Calu3 (cell line): Measurements from ENCODE around the gene SLFN12. TPM values are rescaled to one million over a fixed set of nuclear protein-coding genes. Genes with fewer than 3 reads are reported as not detected.
"Not testable (repeated sequence)": the region's sequence is repeated elsewhere in the genome, so short reads cannot be mapped to it uniquely, and the experiment has no call there.

ENCODE experiments used
- BruUV-seq: library from RNA; stranded (reverse); fragments of 400-500 nt; replicated peaks from 2 replicates; lab custom pipeline; 2021; lab: Mats Ljungman, UMichigan
- CTCF ChIA-PET: fragments of 300-600 bp; sonication (Branson Sonifier 250); formaldehyde crosslinking; loops from one replicate; lab custom pipeline; 2022; ENCODE audit warnings: antibody characterized with exemption; lab: Charles Lee
- DNase-seq: peaks from one replicate; pipeline ENCODE4 v3.0.0; 2022
- H3K27ac Mint-ChIP-seq: one replicate; pipeline ENCODE4 v1.8.0; 2022; ENCODE audit warnings: mixed read lengths; ENCODE audit not compliant: unreplicated experiment
- H3K27me3 Mint-ChIP-seq: one replicate; pipeline ENCODE4 v1.8.0; 2022; ENCODE audit warnings: mixed read lengths; ENCODE audit not compliant: unreplicated experiment
- H3K36me3 Mint-ChIP-seq: one replicate; pipeline ENCODE4 v1.8.0; 2022; ENCODE audit warnings: mild to moderate bottlenecking, moderate library complexity, mixed read lengths; ENCODE audit not compliant: insufficient read depth, unreplicated experiment
- H3K4me1 Mint-ChIP-seq: one replicate; pipeline ENCODE4 v1.8.0; 2022; ENCODE audit warnings: mild to moderate bottlenecking, low read depth, mixed read lengths; ENCODE audit not compliant: unreplicated experiment
- H3K4me3 Mint-ChIP-seq: one replicate; pipeline ENCODE4 v1.8.0; 2022; ENCODE audit warnings: mild to moderate bottlenecking, low read depth, moderate library complexity, mixed read lengths; ENCODE audit not compliant: unreplicated experiment
- H3K9me3 Mint-ChIP-seq: one replicate; pipeline ENCODE4 v1.8.0; 2022; ENCODE audit warnings: low read depth, mixed read lengths; ENCODE audit not compliant: unreplicated experiment
- CTCF ChIP-seq: fragments of 200-600 bp; IDR thresholded peaks from one replicate; pipeline ENCODE4 v1.8.0; 2022; ENCODE audit warnings: antibody characterized with exemption; ENCODE audit not compliant: unreplicated experiment
- intact Hi-C: fragments of 100-400 bp; cut with micrococcal nuclease; formaldehyde crosslinking; loops from one replicate; pipeline ENCODE4 v1.10.0; 2022; ENCODE audit not compliant: unreplicated experiment
- total RNA-seq: library from RNA; stranded (reverse); gene quantifications from 2 replicates; pipeline ENCODE4 v1.2.3, GENCODE V29; 2022

The SLFN12 gene
- total RNA-seq, 1 experiment from 2014 or later, result 0.54 TPM

- intact Hi-C loops, result no loop called here
- Mint-ChIP-seq H3K36me3 (no peaks in the 10 kb centered on the region), H3K27me3 (no peaks in the 10 kb centered on the region), H3K4me3 (no peak overlapping the region), H3K4me1 (no peaks in the 10 kb centered on the region), H3K27ac (no peak overlapping the region), H3K9me3 (no peaks in the 10 kb centered on the region)
- no TSS peak for BruUV-seq
- CTCF ChIA-PET, result interaction anchor here (0.6 kb wide), 1 partner anchor 166 kb away, joined by 8 read pairs; no protein-coding TSS in a partner anchor
- TF ChIP-seq CTCF, result no peak
- no peak for DNase-seq
Observed at GRCh38 chr17:35423761-35424160, 8.5 kb downstream of the SLFN12 start.

- BruUV-seq, H3K4me1 Mint-ChIP-seq, intact Hi-C loops, H3K27me3 Mint-ChIP-seq, DNase-seq, H3K9me3 Mint-ChIP-seq, H3K36me3 Mint-ChIP-seq, H3K4me3 Mint-ChIP-seq, H3K27ac Mint-ChIP-seq: not testable (repeated sequence)
- CTCF ChIA-PET, result interaction anchor here (0.7 kb wide), 1 partner anchor 106 kb away, joined by 4 read pairs; no protein-coding TSS in a partner anchor
Observed at GRCh38 chr17:35421069-35421468, 11.2 kb downstream of the SLFN12 start.

GRCh38 chr17:35416659-35417058 is 15.6 kb downstream of the SLFN12 start:
- intact Hi-C loops, result no loop called here
- CTCF ChIA-PET, result no interaction called here
- Mint-ChIP-seq H3K4me3 (no peak overlapping the region), H3K4me1 (no peaks in the 10 kb centered on the region), H3K9me3 (peaks cover 3% of the 10 kb centered on the region), H3K36me3 (no peaks in the 10 kb centered on the region), H3K27ac (no peak overlapping the region), H3K27me3 (no peaks in the 10 kb centered on the region)
- no peak for DNase-seq
- BruUV-seq, result no TSS peak
- no peak for TF ChIP-seq CTCF

DNA sequence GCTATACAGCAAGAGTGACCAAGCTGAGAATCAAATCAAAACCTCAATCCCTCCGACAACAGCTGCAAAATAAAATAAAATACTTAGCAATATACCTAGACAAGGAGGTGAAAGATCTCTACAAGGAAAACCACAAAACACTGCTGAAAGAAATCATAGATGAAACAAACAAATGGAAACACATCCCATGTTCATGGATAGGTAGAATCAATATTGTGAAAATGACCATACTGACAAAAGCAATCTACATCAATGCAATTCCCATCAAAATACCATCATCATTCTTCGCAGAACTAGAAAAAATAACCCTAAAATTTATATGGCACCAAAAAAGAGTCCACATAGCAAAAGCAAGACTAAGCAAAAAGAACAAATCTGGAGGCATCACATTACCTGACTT is 17.6 kb downstream of the SLFN12 start:
- H3K9me3 Mint-ChIP-seq, H3K4me3 Mint-ChIP-seq, BruUV-seq, H3K36me3 Mint-ChIP-seq, H3K27ac Mint-ChIP-seq, DNase-seq, CTCF ChIA-PET, H3K4me1 Mint-ChIP-seq, H3K27me3 Mint-ChIP-seq, intact Hi-C loops: not testable (repeated sequence)

- Mint-ChIP-seq H3K27me3 (no peaks in the 10 kb centered on the region), H3K27ac (no peak overlapping the region), H3K36me3 (no peaks in the 10 kb centered on the region), H3K4me1 (peaks cover 12% of the 10 kb centered on the region), H3K9me3 (peaks cover 3% of the 10 kb centered on the region), H3K4me3 (no peak overlapping the region)
- intact Hi-C loops, result no loop called here
- CTCF ChIA-PET, result interaction anchor here (0.5 kb wide), 1 partner anchor 1196 kb away, joined by 3 read pairs; no protein-coding TSS in a partner anchor
- DNase-seq, result no peak
- no peak for TF ChIP-seq CTCF
- BruUV-seq, result no TSS peak
Observed at GRCh38 chr17:35414247-35414646, 18.1 kb downstream of the SLFN12 start.
